Mucosa of descending colon (tissue), 3 donors: ENCODE data around the gene BSDC1. TPM values are rescaled to one million over a fixed set of nuclear protein-coding genes. Genes with fewer than 3 reads are reported as not detected.

Experiments
- ATAC-seq: fragments of 200-7000 bp; cut with Tn5 transposase; one replicate; pipeline ENCODE4 v1.9.1; 2020; ENCODE audit warnings: mild to moderate bottlenecking, moderate library complexity
- DNase-seq, 3 donors: peaks; one replicate each; pipeline ENCODE4 v3.0.0-alpha.2; 2020
- H3K36me3 ChIP-seq: fragments of 200-600 bp; one replicate; pipeline ENCODE4 v1.8.0; 2021; ENCODE audit warnings: low read depth, mild to moderate bottlenecking
- H3K4me1 ChIP-seq: fragments of 200-600 bp; one replicate; pipeline ENCODE4 v1.8.0; 2021; ENCODE audit warnings: low read depth, mild to moderate bottlenecking
- H3K4me3 ChIP-seq: fragments of 200-600 bp; one replicate; pipeline ENCODE4 v1.8.0; 2021; ENCODE audit warnings: mild to moderate bottlenecking
- H3K9me3 ChIP-seq: fragments of 200-600 bp; one replicate; pipeline ENCODE4 v1.8.0; 2021; ENCODE audit warnings: mild to moderate bottlenecking
- CTCF ChIP-seq: fragments of 200-600 bp; IDR thresholded peaks from one replicate; pipeline ENCODE4 v1.8.0; 2022; ENCODE audit warnings: antibody characterized with exemption, mild to moderate bottlenecking
- intact Hi-C, 2 donors: fragments of 100-400 bp; cut with DNase I in 1 of 2; cut with micrococcal nuclease in 1 of 2; formaldehyde crosslinking; loops; one replicate each; pipeline versions ENCODE4 v1.11.0 to v1.11.1; 2022; cut with DNase I, micrococcal nuclease
- total RNA-seq, 3 donors: library from RNA; stranded (reverse); fragmentation: NEBNext Ultra II Directional in 2 of 3; extraction: Animal tissue kit (Norgen Biotek cat#: 25700) in 2 of 3; gene quantifications; one replicate each; pipeline versions ENCODE4 v1.2.1 to v1.2.4, GENCODE V29; 2021 to 2023
- donor health status: DM: no; HTN: no; CAD: no; lungs with moderate emphysema.
- donor health status: DM: no; HTN: no; CAD: no.
- donor health status: DM: no; HTN: yes; CAD: no.

BSDC1 gene
- total RNA-seq, 3 donors from 2014 or later: 72.1 to 89.9 (median 73.1) TPM

DNA sequence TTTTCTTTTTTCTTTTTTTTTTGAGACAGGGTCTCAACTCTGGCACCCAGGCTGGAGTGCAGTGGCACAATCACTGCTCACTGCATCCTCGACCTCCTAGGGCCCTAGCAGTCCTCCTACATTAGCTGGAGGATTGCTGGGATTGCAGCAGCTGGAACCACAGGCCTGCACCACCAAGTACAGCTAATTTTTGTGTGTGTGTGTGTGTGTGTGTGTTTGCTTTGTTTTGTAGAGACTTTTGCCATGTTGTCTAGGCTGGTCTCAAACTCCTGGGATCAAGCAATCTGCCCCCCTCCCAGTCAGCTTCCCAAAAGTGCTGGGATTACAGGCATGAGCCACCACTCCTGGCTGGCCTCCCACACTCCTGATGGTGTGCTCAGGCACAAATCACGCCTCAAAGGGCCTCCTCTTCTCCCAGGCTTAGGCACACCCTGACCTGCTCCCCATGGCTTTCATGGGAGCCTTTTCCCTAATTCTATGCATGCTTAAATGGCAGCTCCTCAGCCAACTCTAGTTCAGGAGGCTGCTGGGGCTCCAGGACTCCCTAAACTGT lies 41.3 kb downstream of the BSDC1 start:
- no peak for ATAC-seq
- intact Hi-C loops: no loop called here
- Histone ChIP-seq H3K9me3 (no peaks in the 10 kb centered on the region), H3K36me3 (no peaks in the 10 kb centered on the region), H3K4me3 (no peak overlapping the region), H3K4me1 (peaks cover 9% of the 10 kb centered on the region)
- TF ChIP-seq CTCF: no peak
- DNase-seq: peak in 1 of 3 donors; percentile 37

GRCh38 chr1:32352239-32352745 lies 41.9 kb downstream of the BSDC1 start:
- intact Hi-C loops: no loop called here
- ATAC-seq (no peak), DNase-seq (no peak)
- Histone ChIP-seq H3K9me3 (no peaks in the 10 kb centered on the region), H3K36me3 (no peaks in the 10 kb centered on the region), H3K4me3 (peak overlapping the region; percentile 36), H3K4me1 (peaks cover 9% of the 10 kb centered on the region)
- TF ChIP-seq CTCF: no peak

DNA sequence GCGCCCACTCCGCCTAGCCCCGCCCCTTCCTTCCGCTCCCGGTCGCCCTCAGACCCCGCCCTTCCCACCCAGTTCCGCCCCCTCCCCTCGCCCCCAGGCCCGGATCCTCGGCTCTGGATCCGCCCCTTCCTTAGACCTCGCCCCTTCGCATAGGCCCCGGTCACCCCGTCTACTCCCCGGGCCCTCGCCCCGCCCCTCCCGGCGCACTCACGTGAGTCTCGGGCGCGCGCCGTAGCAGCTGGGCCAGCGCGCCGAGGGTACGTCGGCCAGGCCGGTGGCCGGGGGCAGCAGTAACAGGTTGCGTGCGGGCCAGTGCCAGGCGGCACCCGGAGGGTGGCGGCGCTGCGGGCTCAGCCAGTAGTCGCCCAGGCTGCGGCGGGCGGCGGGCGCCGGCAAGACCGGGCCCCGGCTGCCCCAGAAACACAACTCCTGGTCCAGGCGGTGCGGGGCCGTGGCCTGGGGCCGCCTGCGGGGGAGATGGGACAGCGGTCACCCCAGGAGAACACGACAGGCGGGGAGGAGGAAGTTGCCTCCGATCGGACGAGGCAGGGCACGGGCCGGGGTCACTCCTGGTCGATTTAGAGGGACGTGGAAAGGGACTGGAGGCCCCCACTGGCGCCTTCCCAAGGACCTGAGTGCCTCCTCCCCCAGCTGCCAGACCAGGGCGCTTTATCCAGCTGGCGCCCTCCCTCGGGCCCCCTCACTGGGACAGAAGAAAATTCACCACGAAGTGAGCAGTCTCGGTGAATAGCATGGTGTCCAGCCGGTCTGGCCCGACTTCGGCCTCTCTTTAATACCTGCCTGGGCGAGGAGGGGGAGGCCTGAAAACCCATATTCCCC lies 42.6 kb downstream of the BSDC1 start:
- no peak for TF ChIP-seq CTCF
- peak overlapping the region; percentile 36 for H3K4me3 ChIP-seq
- no peaks in the 10 kb centered on the region for H3K36me3 ChIP-seq
- peak; percentile 95 for ATAC-seq
- peak; percentile 94 to 97 (median 96) for DNase-seq
- H3K4me1 ChIP-seq: peaks cover 9% of the 10 kb centered on the region
- H3K9me3 ChIP-seq: no peaks in the 10 kb centered on the region
- intact Hi-C loops: no loop called here

DNA sequence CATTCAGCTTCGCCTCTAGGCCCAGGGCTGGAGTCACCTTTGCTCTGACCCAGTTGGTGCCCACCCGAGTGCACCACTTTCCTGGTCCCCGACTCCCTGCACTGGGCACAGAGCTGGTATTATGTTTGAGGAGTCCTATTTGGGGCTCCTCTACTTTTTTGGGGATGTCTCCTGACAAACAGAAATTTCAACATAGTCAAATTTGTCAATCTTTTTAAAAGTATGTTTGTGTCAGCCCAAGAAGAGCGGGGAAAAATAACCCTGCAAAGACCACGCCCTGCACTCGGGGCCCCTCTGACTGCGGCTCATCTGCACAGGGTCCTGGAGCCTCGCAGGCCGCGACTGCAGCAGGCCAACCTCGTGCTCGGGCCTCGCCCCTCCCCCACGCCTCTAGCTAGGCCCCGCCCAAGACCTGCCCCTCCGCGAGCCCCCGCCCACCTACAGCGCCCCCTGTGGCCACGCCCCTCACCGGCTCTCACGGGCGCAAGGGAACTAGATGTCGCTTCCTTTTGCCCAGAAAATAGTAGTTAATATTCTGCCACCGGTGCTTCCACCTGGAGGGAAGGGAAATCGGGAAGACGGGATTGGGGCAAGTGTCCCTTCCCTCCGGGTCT lies 43.3 kb downstream of the BSDC1 start:
- intact Hi-C loops: no loop called here
- ATAC-seq (peak; percentile 88), DNase-seq (peak; percentile 84 to 89 (median 88))
- peak overlapping the region; percentile 36 for H3K4me3 ChIP-seq
- TF ChIP-seq CTCF: no peak
- no peaks in the 10 kb centered on the region for H3K9me3 ChIP-seq
- H3K4me1 ChIP-seq: peaks cover 9% of the 10 kb centered on the region
- H3K36me3 ChIP-seq: no peaks in the 10 kb centered on the region

DNA sequence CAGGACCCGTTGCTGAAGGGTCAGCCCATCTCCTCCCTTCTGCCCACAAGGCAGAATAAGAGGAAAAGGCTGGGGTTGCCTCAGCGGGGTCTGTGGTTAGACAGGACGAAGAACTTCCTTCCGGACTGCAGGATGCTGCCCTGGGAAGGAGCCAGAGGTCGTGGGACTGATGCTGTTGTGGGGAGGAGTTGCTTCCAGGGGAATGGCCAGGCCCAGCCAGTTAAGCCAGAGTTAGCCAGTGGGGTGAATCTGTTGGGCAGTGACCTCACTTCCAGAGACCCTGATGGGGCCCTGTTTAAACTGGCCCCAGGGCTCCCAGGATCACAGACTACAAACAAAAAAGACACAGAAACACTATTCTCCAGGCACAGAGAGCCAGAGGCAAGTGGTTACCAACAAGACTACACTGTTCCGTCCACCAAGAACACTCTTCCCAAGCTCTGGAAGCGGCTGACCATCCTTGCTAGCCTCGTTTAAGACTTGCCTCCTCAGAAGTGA lies 45.0 kb downstream of the BSDC1 start:
- no peak overlapping the region for H3K4me3 ChIP-seq
- DNase-seq: peak in 1 of 3 donors; percentile 64
- no peaks in the 10 kb centered on the region for H3K36me3 ChIP-seq
- H3K9me3 ChIP-seq: no peaks in the 10 kb centered on the region
- TF ChIP-seq CTCF: no peak
- no peak for ATAC-seq
- peaks cover 13% of the 10 kb centered on the region for H3K4me1 ChIP-seq
- intact Hi-C loops: no loop called here
